Stimulated activated CD8-positive, alpha-beta memory T cell treated with anti-CD3 and anti-CD28 coated beads, Interleukin-7, amount 100 ng/mL, for 48 hours (primary cell): ENCODE measurements around the gene NOTCH1.
"Not testable (repeated sequence)": the region's sequence is repeated elsewhere in the genome, so short reads cannot be mapped to it uniquely, and the experiment has no call there.

Experiments used
- DNase-seq, 2 donors: peaks; one replicate each; pipeline ENCODE4 v3.0.0-alpha.2; 2020; ENCODE audit warnings: low read depth in 1 of 2; ENCODE audit errors: extremely low read depth in 1 of 2

The NOTCH1 gene

DNA sequence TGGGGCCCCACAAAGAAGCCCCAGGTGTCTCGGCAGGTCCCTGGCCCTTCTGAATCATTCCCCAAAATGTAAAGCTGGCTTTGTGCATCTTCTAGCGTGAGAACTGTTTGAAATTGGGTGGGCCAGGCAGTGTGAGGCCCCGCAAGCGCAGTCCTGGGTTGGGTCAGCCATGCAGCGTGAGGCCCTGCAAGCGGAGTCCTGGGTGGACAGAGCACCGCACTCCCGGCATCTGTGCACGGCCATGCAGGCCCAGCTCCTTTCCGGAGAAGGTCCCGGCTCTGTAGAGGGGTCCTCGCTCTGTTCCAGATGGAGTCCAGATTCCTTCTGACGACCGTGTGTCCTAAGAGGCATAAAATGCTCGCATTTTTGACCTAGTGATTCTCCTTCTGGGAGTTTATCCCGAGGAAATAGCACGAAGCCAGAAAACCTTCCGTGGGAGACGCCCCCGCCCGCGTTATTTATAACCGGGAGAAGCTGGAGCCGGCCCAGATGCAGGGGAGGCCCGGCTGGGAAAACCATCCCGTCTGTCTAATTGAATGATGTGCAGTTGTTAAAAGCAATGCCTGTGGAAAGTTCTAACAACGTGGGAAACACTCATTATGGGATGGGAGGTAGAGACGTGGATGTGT lies 19.4 kb upstream of the NOTCH1 start:
- DNase-seq, result no peak

DNA sequence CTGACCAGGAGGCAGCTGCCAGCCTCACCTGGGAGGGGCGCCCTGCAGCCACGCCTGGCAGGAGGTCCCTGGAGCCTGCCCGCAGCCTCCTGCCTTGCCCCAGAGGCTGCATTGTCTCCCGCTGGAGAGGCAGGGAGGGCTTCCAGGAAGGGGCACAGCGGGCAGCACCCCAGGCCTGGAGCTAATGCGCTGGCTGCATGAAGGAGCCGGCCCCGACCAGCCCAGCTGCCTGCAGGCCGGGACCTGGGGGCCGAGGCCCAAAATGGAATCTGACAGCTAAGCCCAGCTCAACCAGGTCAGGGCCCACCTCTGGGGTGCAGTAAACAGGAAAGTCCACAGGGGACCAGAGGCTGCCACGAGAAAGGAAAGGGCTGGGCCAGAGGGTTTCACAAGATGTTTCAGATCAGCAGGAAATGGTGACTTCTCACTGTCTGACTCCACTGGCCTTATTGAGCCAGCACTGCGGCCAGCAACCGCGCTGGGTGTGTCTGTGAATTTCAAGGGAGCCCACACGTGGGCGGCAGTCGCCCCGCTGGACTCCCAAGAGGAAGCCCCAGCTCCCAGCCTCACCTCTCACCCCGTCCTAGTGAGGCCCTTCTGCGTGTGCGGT lies 18.6 kb upstream of the NOTCH1 start:
- no peak for DNase-seq

DNA sequence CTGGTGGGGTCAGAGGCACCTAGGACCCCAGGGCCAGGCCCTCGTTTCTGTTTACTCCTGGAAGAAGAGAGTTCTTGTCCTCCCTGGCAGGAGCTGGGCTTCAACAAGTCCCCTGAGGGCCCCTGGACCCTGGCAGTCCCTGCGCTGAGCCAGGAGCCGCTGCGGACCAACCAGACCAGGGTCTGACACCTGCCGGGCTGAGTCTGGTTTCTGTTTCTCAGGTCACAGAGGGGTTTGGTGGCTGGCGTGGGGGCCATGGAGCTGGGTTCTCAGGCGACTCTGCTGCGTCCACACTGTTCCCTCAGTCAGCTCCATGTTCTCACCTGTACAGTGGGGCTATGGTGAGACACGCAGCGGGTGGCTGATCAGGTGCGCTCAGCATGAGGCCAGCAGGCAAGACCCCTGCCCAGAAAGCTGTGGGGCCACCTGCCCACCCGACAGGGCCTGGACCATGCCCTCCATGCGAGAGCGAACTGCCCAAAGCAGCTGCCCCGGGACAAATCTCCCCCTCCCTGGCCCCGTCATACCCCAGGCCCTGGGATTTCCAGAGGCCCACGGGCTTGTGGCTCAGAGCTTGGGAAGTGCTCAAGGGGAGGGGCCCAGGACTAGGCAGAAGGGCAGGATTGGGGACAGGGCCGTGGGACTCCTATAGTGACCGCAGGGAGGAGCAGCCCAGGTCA lies 17.9 kb upstream of the NOTCH1 start:
- no peak for DNase-seq

DNA sequence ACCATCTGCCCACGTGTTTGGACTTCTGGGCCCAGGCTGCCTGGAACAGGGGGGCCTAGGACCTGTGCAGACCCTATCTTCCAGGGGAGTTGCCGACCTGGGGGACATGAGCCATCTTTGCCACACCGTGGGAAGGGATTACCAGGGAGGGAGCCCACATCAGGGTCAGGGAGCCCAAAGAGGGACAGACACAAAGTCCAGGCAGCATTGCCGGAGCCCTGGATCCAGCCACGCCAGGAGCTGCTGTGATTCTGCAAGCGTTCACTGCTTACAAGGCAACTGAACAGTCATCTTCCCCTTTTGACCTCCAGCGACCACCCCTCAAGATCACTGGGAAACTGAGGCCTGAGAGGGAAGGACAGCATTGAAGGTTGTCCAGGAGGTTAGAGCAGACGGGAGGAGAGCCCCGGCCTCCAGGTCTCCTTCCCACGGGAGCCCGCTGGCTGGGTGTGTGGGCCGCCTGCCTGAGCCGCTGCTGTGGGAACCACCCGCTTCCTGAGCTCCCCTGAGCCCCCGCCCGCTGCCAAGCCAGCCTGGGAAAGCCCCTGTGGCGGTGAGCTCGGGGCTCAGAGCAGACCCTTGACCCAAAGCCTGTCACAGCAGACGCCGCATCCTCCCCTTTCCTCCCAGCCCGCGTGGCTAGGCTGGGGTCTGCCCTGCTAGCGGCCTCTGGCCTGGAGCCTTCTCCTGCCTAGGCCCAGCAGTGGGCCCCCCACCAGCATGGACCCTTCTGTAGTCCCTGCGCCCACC lies 17.1 kb upstream of the NOTCH1 start:
- no peak for DNase-seq

DNA sequence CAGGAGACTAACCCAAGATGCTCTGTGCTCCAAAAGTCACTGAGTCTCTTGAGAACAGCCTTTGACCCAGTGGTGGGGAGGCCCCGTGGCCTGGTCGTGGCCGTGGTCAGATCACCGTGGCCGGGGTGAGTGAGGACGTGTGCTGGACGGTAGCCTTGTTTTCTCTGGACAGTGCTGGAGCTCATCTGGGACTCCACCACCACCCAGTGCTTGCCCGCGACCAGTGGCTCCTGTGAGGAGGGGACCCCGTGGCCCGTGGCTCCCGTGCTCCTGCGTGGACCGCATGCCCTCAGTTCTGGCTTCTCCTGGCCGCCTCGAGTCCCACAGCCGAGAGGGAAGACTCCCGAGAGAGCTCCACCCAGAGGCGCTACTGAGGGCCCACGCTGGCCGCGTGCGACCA lies 15.9 kb upstream of the NOTCH1 start:
- no peak for DNase-seq

DNA sequence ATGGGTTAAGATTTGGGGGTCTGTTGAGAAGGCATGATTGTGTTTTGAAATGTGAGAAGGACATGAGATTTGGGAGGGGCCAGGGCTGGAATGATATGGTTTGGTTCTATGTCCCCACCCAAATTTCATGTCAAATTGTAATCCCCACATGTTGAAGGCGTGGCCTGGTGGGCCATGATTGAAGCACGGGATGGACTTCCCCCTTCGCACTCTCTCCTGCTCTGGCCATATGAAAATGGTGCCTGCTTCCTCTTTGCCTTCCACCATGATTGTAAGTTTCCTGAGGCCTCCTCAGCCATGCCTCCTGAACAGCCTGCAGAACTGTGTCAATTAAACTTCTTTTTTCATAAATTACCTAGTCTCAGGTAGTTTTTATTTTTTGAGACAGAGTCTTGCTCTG lies 14.7 kb upstream of the NOTCH1 start:
- DNase-seq, result no peak

DNA sequence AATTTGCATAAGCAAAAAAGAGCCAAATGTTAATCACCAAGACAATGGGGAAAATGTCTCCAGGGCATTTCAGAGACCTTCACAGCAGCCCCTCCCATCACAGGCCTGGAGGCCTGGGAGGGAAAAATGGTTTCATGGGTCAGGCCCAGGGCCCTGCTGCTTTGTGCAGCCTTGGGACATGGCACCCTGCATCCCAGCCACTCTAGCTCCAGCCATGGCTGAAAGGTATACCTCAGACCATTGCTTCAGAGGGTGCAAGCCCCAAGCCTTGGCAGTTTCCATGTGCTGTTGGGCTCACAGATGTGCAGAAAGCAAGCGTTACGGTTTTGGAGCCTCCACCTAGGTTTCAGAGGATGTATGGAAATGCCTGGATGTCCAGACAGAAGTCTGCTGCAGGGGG lies 13.5 kb upstream of the NOTCH1 start:
- not testable (repeated sequence) for DNase-seq

DNA sequence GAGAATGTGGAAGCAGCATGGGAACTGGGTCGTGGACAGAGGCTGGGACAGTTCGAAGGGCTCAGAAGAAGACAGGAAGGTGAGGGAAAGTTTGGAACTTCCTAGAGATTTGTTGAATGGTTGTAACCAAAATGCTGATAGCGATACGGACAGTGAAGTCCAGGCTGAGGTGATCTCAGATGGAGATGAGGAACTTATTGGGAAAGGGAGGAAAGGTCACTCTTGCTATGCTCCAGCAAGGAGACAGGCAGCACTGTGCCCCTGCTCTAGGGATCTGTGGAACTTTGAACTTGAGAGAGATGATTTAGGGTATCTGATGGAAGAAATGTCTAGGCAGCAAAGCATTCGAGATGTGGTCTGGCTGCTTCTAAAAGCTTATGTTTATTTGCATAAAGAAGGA lies 13.0 kb upstream of the NOTCH1 start:
- not testable (repeated sequence) for DNase-seq

DNA sequence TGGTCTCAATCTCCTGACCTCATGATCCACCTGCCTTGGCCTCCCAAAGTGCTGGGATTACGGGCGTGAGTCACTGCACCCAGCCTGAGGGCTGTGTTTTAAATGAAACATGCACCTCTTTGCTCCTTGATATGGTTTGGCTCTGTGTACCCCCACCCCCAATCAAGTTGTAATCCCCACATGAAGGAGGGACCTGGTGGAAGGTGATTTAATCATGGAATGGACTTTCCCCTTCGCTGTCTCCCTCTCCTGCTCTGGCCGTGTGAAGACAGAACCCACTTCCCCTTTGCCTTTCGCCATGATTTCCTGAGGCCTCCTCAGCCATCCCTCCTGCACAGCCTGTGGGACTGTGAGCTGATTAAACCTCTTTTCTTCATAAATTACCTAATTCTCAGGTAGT lies 12.5 kb upstream of the NOTCH1 start:
- no peak for DNase-seq

DNA sequence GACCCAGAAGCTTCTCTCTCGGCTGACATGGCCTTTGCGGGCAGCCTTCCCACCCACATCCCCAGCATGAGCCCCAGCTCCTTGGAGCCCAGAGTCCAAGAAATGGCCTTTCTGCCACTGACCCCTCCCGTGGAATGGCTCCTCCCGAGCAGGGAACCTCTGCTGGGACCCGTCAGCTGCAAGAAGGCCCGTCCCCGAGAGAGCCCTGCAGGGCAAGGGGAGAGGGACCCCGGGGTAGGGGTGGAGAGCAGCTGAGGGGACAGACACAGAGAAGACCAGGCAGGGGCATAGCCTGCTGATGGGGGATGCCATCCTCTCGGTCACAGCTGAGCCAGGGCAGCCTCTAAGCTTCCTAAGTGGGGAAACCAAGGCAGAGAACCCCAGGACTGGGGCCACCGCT lies 11.2 kb upstream of the NOTCH1 start:
- no peak for DNase-seq

DNA sequence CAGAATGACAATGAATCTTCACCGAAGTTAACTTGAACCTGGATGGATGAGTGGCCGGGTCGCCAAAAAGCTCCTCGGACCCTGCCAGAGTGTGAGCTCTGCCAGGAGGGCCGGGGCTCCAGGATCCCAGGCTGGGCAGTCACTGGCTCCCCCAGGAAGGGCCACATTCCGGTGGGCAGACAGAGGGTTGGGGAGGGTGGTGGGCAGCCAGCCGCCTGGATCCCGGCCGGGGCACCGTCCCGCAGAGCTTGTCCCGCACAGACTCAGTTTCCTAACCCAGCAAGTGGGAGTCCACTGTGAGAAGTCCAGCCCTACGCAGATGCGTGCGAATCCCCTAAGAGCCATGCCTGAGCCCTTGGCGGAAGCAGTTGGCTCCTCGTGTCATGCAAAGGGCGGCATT lies 10.3 kb upstream of the NOTCH1 start:
- no peak for DNase-seq

DNA sequence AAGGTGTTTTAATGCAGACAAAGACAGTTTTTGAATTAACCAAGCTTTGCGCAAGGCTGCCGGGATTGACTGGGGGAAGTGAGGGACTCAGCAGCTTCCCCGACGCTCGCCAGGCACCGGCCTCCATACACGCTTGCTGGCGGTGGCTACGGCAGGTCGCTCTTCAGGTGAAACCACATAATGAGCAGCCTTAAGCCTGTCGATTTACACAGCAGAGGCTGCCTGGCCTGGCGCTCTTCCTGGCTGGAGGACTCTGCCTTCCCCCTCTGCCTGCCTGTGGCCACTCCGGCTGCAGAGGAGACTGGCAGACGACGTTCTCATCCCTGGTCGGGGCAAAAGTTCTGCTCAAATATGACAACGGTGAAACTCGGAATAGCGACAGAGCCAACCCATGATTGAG lies 9.0 kb upstream of the NOTCH1 start:
- DNase-seq, result no peak

DNA sequence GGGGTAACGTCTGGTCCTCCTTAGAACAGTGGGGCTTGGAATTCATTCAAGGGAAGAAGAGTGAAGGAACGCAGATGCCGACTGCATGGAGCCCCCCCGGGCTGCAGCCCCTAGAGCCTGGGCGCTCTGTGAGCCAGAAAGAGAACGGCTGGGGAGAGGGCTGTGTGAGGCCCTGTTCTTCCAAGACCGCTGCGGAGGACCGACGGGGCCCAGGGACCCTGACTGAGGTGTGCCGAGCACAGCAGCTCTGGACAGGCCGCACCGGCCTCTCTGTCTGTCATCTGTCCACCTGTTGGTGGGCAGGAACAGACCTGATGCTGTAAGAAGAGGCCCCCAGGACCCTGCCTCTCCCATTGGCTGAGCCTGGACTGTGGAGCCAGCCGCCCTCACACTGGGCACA lies 7.7 kb upstream of the NOTCH1 start:
- no peak for DNase-seq

DNA sequence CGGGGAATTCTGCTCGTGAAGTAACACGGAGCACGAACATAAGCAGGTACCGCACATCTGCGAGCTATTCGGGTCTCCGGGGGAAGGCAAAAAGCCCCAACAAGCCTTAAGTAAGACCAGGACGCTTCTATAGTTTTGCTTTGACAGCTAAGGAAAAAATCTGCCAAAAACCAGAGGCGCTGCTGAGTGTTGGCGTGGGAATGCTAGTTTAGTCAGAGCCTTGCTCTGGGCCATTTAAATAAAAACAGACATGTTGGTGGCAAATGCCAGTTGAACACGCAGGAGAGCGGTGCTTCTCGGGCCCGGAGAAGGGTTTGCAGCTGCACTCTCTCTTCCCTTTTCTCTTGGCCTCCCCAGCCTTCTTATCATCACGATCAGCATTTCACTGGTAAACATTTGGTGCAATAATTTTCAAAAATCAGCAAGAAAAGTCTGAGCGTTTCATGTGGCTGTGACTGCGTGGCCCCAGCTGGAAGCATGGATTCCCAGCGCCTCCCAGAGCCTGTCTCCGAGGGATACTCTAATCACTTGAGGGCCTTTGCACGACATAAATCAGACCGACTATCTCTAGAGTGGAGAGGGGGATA lies 6.4 kb upstream of the NOTCH1 start:
- no peak for DNase-seq

DNA sequence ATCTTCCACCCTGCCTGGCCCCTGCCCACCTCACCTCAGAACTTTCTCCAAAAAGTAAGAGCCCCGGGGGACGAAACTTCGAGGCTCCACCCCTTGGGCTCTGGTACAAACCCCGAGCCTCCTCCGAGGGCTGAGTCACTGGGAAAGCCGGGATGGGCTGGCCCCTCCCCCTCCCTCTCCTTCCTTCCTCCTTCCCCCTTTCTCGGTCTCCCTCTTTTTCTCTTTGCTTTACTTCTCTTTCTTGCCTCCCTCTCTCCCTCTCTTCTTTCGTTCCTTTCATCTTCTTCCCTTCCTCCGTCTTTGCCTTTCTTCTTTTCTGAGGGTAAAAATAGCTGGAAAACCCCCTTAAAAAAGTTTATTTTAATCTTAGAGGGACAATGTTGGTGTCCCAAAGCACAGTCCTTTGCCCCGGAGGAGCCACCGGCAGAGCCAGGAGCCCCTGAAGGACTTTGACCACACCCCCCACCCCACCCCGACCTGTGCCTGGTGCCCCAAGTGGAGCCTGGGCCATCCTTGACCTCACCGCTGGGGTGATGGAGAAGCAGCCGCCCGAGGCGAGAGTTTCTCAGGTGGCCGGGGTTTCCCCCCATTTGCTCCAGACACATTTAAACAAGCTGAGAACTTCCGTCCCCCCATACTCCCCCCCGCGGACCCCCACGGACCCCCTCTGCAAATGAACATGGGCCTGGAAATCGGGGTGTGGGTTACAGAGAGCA lies 5.7 kb upstream of the NOTCH1 start:
- DNase-seq, result no peak

DNA sequence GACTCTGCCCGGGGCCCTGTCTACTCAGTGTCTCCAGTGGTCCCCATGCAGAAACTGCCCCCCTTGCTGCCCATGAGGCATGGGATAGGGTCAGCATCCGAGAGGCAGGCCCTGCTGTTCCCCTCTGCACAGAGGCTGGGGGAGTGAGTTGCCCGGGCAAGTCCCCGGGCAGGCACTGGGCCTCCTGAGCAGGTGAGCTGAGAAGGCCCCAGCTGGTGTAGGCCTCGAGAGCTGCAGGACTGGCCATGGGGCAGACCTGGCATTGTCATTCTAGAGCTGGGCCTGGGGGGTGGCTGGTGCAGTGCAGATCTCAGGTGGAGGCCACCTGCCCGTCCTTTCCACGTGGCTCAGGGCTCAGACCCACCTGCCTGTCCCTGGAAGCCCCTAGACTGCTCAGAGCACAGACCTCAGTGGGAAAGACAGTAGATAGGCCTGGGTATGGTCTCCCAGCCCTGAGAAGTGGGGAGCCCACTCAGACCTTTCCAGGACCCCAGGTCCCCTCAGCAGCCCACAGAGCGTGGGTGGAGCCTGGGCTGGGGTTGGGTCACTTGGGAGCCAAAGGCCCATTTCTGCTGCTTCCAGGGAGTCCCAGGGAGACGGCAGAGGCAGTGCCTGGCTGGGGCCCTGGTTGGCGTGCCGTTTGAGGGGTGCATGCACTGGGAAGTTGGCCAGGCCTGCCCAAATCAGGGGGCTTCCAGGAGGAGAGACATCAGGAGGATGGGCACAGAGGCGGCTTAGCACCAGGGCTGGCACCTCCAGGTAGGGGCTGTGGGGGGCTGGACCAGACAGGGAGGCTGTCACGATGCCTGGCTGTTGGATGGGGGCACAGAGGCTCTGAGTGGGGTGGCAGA lies 4.8 kb upstream of the NOTCH1 start:
- DNase-seq, result no peak

DNA sequence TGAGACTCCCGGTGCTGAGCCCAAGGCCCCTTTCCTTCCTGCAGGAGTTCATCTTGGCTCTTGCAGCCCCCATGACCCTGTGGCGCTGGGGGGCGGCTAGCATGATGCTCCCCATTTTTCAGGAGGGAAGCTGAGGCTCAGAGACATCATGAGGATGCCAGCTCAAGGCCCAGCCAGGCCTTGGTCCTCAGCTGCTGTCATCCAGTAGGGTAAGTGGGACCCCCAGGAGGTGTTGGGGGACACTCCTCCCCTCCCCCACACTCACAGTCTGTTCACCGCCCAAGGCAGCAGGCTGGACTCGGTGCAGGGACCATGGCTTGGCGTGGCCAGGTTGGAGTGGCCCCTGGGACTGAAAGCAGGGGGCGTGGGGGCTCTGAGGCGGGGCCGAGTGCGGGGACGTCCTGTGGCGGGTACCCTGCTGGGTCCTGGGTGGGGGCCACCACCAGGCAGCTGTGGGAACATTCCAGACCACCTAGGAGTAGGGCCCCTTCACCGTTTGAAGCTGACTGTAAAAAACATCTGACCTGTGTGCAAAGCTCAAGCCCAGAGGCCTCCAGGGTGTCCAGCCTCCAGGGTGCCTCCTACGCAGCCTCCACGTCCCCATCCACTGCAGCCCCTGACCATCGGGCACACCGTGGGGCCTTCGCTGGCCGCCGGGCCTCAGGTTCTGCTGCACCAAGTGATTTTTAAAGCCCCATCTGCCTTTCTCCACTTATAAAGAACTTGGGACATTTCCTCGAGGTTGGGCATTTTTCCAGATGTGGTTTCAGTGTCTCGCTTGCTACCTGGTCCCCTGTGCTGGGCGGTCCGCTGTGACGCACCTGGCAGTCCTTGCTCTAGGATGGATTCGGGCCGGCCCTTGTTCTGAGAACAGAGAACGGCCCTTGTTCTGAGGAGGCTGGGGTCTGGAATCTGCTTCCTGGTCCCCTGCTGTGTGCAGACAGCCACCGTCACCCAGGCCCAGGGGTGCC lies 3.4 kb upstream of the NOTCH1 start:
- DNase-seq, result no peak

DNA sequence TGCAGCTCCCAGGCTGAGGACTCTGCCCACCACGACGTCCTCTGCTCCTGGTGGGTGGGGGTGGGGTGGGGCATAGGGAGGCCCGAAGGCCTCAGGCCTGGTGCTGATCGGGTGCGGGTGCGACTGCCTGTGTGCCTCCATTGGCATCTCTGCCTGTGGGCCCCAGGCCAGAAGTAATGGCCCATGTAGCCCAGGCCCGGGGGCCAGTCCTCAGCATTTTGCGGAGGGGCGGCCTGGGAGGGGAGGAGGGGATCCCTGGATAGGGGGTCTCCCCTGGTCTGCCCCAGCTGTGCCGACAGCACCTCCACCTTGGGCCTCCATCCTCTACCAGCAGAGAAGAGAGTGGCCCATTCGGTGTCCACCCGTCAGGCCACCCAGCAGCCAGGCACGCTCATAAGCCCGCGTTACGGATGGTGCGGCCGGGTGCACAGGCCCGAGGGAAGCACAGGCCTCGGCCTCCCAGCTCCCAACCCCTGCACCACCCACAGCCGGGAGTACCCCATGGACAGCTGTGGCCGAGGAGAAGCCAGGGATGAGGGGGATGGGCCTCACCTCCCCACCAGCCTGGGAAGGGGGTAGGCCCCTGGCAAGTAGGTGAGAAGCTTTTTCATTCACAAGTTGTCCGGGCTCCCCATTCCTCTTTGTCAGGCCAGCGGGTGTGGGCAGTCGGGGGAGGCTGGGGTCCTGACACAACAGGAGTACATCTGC lies 1.8 kb upstream of the NOTCH1 start:
- no peak for DNase-seq
